Calu3 (cell line): ENCODE measurements around the gene ATP2C2. TPM values are rescaled to one million over a fixed set of nuclear protein-coding genes. Genes with fewer than 3 reads are reported as not detected.

Source experiments
- BruUV-seq: library from RNA; stranded (reverse); fragments of 400-500 nt; replicated peaks from 2 replicates; lab custom pipeline; 2021; lab: Mats Ljungman, UMichigan
- CTCF ChIA-PET: fragments of 300-600 bp; sonication (Branson Sonifier 250); formaldehyde crosslinking; loops from one replicate; lab custom pipeline; 2022; ENCODE audit warnings: antibody characterized with exemption; lab: Charles Lee
- DNase-seq: peaks from one replicate; pipeline ENCODE4 v3.0.0; 2022
- H3K27ac Mint-ChIP-seq: one replicate; pipeline ENCODE4 v1.8.0; 2022; ENCODE audit warnings: mixed read lengths; ENCODE audit not compliant: unreplicated experiment
- H3K27me3 Mint-ChIP-seq: one replicate; pipeline ENCODE4 v1.8.0; 2022; ENCODE audit warnings: mixed read lengths; ENCODE audit not compliant: unreplicated experiment
- H3K36me3 Mint-ChIP-seq: one replicate; pipeline ENCODE4 v1.8.0; 2022; ENCODE audit warnings: mild to moderate bottlenecking, moderate library complexity, mixed read lengths; ENCODE audit not compliant: insufficient read depth, unreplicated experiment
- H3K4me1 Mint-ChIP-seq: one replicate; pipeline ENCODE4 v1.8.0; 2022; ENCODE audit warnings: mild to moderate bottlenecking, low read depth, mixed read lengths; ENCODE audit not compliant: unreplicated experiment
- H3K4me3 Mint-ChIP-seq: one replicate; pipeline ENCODE4 v1.8.0; 2022; ENCODE audit warnings: mild to moderate bottlenecking, low read depth, moderate library complexity, mixed read lengths; ENCODE audit not compliant: unreplicated experiment
- H3K9me3 Mint-ChIP-seq: one replicate; pipeline ENCODE4 v1.8.0; 2022; ENCODE audit warnings: low read depth, mixed read lengths; ENCODE audit not compliant: unreplicated experiment
- intact Hi-C: fragments of 100-400 bp; cut with micrococcal nuclease; formaldehyde crosslinking; loops from one replicate; pipeline ENCODE4 v1.10.0; 2022; ENCODE audit not compliant: unreplicated experiment
- total RNA-seq: library from RNA; stranded (reverse); gene quantifications from 2 replicates; pipeline ENCODE4 v1.2.3, GENCODE V29; 2022
- TF ChIP-seq, protein P1 (sequence below): fragments of 200-600 bp; IDR thresholded peaks from one replicate; pipeline ENCODE4 v1.8.0; 2022; ENCODE audit warnings: antibody characterized with exemption; ENCODE audit not compliant: unreplicated experiment

Gene ATP2C2
- total RNA-seq, 1 experiment from 2014 or later, result 30.5 TPM

DNA sequence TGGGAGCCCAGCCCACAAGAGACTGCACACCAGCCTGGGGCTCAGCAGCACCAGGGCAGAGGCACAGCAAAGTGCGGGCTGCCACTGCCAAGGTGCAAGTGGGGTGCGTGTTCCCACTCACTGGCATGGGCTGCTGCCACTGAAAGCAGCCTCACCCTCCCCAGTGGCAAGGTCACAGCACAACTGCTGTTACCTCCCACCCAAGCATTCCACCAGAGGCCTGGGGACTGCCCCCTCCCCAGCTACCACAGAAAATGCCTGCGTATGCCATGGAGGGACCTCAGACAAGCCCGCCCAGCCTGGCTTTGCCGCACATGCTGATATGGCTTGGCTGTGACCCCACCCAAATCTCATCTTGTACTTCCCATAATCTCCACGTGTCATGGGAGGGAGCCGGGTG lies 103.0 kb downstream of the ATP2C2 start:
- BruUV-seq, result no TSS peak
- Mint-ChIP-seq H3K4me1 (no peaks in the 10 kb centered on the region), H3K27ac (no peak overlapping the region), H3K36me3 (peaks cover 25% of the 10 kb centered on the region), H3K9me3 (peaks cover 17% of the 10 kb centered on the region), H3K27me3 (no peaks in the 10 kb centered on the region), H3K4me3 (no peak overlapping the region)
- TF ChIP-seq, protein P1, sequence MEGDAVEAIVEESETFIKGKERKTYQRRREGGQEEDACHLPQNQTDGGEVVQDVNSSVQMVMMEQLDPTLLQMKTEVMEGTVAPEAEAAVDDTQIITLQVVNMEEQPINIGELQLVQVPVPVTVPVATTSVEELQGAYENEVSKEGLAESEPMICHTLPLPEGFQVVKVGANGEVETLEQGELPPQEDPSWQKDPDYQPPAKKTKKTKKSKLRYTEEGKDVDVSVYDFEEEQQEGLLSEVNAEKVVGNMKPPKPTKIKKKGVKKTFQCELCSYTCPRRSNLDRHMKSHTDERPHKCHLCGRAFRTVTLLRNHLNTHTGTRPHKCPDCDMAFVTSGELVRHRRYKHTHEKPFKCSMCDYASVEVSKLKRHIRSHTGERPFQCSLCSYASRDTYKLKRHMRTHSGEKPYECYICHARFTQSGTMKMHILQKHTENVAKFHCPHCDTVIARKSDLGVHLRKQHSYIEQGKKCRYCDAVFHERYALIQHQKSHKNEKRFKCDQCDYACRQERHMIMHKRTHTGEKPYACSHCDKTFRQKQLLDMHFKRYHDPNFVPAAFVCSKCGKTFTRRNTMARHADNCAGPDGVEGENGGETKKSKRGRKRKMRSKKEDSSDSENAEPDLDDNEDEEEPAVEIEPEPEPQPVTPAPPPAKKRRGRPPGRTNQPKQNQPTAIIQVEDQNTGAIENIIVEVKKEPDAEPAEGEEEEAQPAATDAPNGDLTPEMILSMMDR, result no peak
- CTCF ChIA-PET, result no interaction called here
- intact Hi-C loops, result no loop called here
- no peak for DNase-seq

DNA sequence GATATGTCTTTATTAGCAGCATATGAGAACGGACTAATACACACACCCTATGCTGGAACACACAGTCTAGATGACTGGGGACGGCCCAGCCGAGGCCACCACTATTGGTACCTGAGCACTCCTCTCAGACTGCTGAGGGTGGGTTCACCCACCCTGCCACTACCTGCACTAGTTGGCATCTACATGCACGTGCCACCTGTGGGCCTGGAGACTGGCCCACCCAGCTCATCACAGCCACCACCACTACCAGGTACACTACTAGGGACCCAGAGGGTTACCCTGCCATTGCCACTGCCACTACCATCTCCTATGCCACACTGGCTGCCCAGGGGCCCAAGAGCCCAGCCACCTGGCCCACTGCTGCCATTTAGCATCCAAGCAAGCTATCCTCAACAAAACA lies 103.6 kb downstream of the ATP2C2 start:
- Mint-ChIP-seq H3K4me3 (no peak overlapping the region), H3K27me3 (no peaks in the 10 kb centered on the region), H3K9me3 (peaks cover 17% of the 10 kb centered on the region), H3K36me3 (peaks cover 25% of the 10 kb centered on the region), H3K4me1 (no peaks in the 10 kb centered on the region), H3K27ac (no peak overlapping the region)
- CTCF ChIA-PET, result no interaction called here
- no peak for DNase-seq
- BruUV-seq, result no TSS peak
- TF ChIP-seq, protein P1, result no peak
- intact Hi-C loops, result no loop called here

GRCh38 chr16:84475643-84476240 lies 107.4 kb downstream of the ATP2C2 start:
- TF ChIP-seq, protein P1, result no peak
- BruUV-seq, result no TSS peak
- DNase-seq, result no peak
- CTCF ChIA-PET, result no interaction called here
- intact Hi-C loops, result no loop called here
- no peak overlapping the region for H3K4me3 Mint-ChIP-seq
- H3K36me3 Mint-ChIP-seq, result peaks cover 23% of the 10 kb centered on the region
- H3K27ac Mint-ChIP-seq, result peak overlapping the region; percentile 5
- no peaks in the 10 kb centered on the region for H3K4me1 Mint-ChIP-seq
- no peaks in the 10 kb centered on the region for H3K27me3 Mint-ChIP-seq
- H3K9me3 Mint-ChIP-seq, result peaks cover 11% of the 10 kb centered on the region

DNA sequence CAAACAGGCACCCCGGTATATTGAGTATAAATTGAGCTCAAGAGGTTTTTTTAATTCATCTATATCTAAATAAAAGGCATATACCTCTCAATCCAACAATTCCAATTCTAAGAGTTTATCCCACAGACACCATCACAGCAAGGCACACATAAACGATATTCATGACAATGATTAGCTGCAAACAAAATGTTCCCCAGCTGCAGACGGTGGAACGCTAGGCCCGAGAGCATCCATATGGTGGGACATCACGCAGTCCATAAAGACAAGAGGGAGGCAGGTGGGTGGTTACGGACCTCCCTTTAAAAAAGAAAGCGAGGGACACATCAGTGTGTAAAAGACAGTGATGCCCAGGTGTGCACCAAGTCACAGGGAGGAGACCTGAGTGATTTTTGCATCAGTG lies 108.1 kb downstream of the ATP2C2 start:
- BruUV-seq, result no TSS peak
- Mint-ChIP-seq H3K27me3 (no peaks in the 10 kb centered on the region), H3K4me3 (no peak overlapping the region), H3K36me3 (peaks cover 18% of the 10 kb centered on the region), H3K9me3 (peaks cover 11% of the 10 kb centered on the region), H3K27ac (no peak overlapping the region), H3K4me1 (no peaks in the 10 kb centered on the region)
- CTCF ChIA-PET, result interaction anchor here (0.6 kb wide), 1 partner anchor 294 kb away, joined by 4 read pairs; no protein-coding TSS in a partner anchor
- TF ChIP-seq, protein P1, result no peak
- intact Hi-C loops, result no loop called here
- DNase-seq, result no peak
